ENCODE results near the gene MRPL14.

Gene MRPL14

GRCh38 chr6:44063561-44064059 lies 63.6 kb downstream of the MRPL14 start:
- DNase-seq, result no peak

Measured in stimulated activated naive CD4-positive, alpha-beta T cell treated with Interleukin-2 at 50 U/mL for 16 hours (primary cell).